D721Med (cell line): ENCODE results near the gene DRGX.
A peak's percentile ranks its signal among the peaks of the same experiment; 100 is the strongest.

Source experiments
- DNase-seq: peaks from one replicate; pipeline ENCODE4 v3.0.0; 2011; ENCODE audit warnings: low spot score; ENCODE audit not compliant: insufficient read length
- FAIRE-seq: peaks from 2 replicates; lab custom pipeline; 2011; peaks lifted over from hg19 to GRCh38; lab: Jason Lieb, UNC
- CTCF ChIP-seq: IDR thresholded peaks from 2 replicates; pipeline ENCODE4 v1.5.1; 2012; ENCODE audit warnings: mild to moderate bottlenecking, control low read depth; ENCODE audit not compliant: insufficient read depth; ENCODE audit errors: missing control alignments

DRGX gene

DNA sequence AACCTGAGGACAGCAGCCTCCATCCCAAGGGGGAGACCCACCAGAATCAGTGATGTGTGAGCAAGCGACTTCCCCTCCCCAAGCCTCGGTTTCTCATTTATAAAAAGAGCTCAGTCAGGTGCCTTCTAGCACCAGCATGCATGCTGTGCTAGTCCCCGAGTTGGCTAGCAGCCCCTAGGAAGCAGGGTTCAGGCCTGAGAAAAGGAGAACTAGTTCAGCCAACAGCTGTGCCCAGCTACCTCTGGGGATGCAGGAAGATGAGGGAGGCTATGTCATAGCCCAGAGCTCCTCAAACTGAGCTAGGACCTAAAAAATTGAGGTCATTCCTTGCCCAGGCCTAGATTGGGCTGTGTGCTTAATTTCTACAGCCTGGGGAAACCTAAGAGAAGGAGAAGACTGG is 13.7 kb downstream of the DRGX start:
- no peak for TF ChIP-seq CTCF
- DNase-seq (no peak), FAIRE-seq (no peak)

- FAIRE-seq (no peak), DNase-seq (no peak)
- TF ChIP-seq CTCF = no peak
Measured at GRCh38 chr10:49381111-49381900, 14.6 kb downstream of the DRGX start.

DNA sequence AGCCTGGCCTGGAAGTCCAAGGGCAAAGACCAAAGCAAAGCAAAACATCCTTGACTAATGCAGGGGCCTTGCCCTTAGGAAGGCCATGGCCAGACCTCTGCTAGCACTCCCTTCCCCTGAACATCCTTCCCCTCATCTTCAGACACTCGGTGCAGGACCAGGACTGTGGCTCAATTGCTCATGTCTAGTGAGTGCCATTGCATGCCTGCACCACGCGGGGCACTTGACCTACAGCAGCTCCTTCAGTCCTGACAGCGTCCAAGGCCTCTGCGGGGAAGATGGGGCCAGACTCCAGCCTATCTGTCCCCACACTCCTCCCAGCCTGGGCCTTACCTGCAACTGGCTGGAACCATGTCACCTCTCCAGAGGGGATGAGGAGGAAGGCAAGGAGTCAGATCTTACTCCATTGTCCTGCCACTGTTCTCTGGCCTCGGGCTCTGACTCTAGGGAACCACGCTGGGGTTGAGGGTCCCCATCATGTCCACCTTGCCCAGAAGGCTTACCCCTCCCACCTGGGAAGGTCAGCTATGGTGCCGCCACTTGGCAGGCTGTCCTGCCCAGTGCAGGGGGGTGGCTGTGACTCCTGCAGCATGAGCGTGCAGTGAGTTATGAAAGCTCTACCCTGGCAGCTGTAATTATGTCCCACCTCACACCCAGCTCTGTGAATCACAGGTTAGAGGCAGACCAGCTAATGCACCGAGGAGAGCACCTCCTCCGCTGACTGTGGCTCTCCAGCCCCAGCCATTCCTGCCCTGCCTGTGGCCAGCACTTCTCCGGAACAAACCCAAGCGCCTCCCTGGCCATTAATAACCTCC is 16.1 kb downstream of the DRGX start:
- FAIRE-seq (no peak), DNase-seq (no peak)
- TF ChIP-seq CTCF = peak; percentile 4

GRCh38 chr10:49377256-49377655 is 18.6 kb downstream of the DRGX start:
- FAIRE-seq (no peak), DNase-seq (no peak)
- no peak for TF ChIP-seq CTCF

- DNase-seq (no peak), FAIRE-seq (no peak)
- no peak for TF ChIP-seq CTCF
Measured at GRCh38 chr10:49375611-49376010, 20.3 kb downstream of the DRGX start.

DNA sequence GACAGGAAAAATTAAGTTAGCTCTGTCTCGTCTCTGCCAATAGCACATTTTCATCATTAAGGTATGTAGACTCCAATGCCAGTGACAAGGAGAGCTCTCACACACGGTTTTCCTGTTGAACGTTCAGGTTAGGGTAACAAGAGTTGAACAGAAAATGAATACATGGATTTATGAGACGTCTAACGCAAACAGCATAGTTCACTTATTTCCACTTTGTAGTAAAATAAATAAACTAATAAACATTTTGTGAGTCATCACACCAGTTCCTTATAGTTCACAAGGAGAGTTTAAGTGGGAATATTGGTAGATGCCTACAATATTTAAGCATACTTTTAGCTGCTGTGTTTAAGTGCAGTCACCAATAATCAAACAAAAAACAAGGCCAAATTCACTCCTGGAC is 21.1 kb downstream of the DRGX start:
- FAIRE-seq = no peak
- no peak for TF ChIP-seq CTCF
- DNase-seq = no peak

GRCh38 chr10:49373361-49373760 is 22.5 kb downstream of the DRGX start:
- FAIRE-seq (no peak), DNase-seq (no peak)
- TF ChIP-seq CTCF = no peak
